ENCODE measurements around the gene TNS1. TPM values are rescaled to one million over a fixed set of nuclear protein-coding genes. Genes with fewer than 3 reads are reported as not detected.

TNS1 gene
- polyA plus RNA-seq, 1 of the 3 experiments (the other 2 are of a cell fraction): 12.1 TPM

DNA sequence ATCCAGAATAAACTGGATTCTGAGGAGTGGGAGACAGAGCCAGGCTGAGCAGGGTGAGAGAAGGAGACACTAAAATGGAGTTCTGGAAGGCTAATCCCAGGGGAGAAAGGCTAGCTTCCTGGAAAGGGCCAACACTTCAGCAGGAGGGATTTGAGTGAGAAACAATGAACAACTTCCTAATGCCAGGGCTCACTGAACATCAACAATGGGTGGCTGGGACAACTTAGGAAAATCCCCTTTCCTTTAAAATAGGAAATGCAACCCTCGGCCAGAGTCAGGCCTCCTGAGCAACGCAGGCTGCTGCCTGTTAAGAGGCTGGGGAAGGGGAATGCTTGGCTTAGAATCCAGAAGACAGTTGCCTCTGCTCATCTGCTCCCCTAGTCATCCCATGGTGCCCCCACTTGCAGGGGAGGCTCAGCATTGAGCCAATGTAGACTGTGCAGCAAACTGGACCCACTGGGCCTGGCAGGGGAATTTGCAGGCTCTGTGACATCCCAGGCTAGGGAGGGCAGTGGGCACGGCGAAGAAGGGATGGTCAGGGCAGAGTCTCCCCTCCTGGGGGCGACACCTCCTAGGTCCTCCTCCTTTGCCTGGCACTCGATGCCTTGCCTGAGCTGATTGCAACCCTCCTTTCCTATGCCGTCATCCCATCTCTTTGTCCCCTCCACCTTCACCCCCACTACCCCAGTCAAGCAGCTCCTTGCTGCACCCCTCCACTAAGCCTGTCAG lies 182.5 kb downstream of the TNS1 start (continued):
- TF ChIP-seq CTCF (IDR thresholded peaks at IDR 0.05) (no peak), RFX5 (IDR thresholded peaks at IDR 0.05; ENCODE audit: low read length) (no peak), IRF3 (IDR thresholded peaks at IDR 0.05; ENCODE audit: low read depth, low read length) (no peak), POLR2AphosphoS5 (IDR thresholded peaks at IDR 0.05; ENCODE audit: low read depth, low read length) (no peak), ZBTB33 (IDR thresholded peaks at IDR 0.05; ENCODE audit: borderline replicate concordance, low read depth) (no peak)

DNA sequence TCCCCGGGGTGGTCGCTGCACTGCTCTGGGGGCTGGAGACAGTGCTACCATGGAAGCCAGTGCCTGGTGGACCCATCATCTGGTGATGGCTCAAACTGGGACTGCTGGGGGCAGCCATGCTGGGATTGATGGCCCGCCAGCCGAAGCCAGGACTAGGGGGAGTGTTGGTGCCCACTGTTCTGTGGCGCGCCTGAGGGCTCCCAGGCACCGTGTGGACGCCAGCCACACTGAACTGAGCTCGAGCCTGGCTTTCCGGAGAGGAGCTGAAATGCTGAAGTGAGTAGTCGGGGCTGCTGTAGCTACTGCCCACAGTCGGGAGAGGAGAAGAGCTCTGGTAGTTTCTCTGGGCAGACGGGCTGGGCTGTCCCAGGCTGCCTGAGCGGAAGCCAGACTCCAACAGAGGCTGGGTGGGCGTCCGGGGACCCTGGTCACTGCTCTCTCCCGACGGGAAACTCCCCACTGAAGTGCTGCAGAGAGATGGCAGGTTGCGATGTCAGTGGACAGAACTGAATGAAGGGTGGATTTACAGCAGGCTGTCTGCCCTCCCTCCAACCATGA lies 184.4 kb downstream of the TNS1 start:
- no peak overlapping the region for H3K9ac ChIP-seq
- no peak overlapping the region for H3K27ac ChIP-seq (ENCODE audit: low read depth in 2 of 2, low read length in 1 of 2)
- WGBS (ENCODE audit: low lambda C conversion rate): 94% methylated on average over 13 of the region's 19 CpGs
- CTCF ChIA-PET: no interaction called here
- no peaks in the 10 kb centered on the region for H3K9me3 ChIP-seq
- DNase-seq: no peak
- H2AFZ ChIP-seq (ENCODE audit: low read depth): no peak overlapping the region
- no peaks in the 10 kb centered on the region for H3K27me3 ChIP-seq (ENCODE audit: insufficient read depth)
- peaks cover 52 to 73% of the 10 kb centered on the region in 2 experiments for H3K36me3 ChIP-seq (replicated peaks in 1 of 2; ENCODE audit: control insufficient read depth in 1 of 2, insufficient read depth in 2 of 2, low read length in 1 of 2)
- peaks cover 2% of the 10 kb centered on the region for H3F3A ChIP-seq (replicated peaks; ENCODE audit: insufficient read depth)
- no peak overlapping the region for H3K4me2 ChIP-seq
- peaks cover 9% of the 10 kb centered on the region; the same call in 1 of the 2 replicates for H4K20me1 ChIP-seq (ENCODE audit: insufficient read depth)
- no peaks in the 10 kb centered on the region for H3K79me2 ChIP-seq (ENCODE audit: insufficient read depth)
- H3K4me3 ChIP-seq (ENCODE audit: low read depth in 2 of 2, low read length in 1 of 2): no peak overlapping the region
- H3K4me1 ChIP-seq (ENCODE audit: control insufficient read depth in 1 of 2, insufficient read depth in 2 of 2, low read depth in 1 of 2, low read length in 1 of 2): peaks cover 0 to 9% of the 10 kb centered on the region in 2 experiments; a peak in 1 of 4 replicates
- TF ChIP-seq IRF3 (IDR thresholded peaks at IDR 0.05; ENCODE audit: low read depth, low read length) (no peak), JUND (IDR thresholded peaks at IDR 0.05) (no peak), NRF1 (IDR thresholded peaks at IDR 0.05; ENCODE audit: low read depth, low read length) (no peak), RFX5 (IDR thresholded peaks at IDR 0.05; ENCODE audit: low read length) (no peak), GABPA (IDR thresholded peaks at IDR 0.05; ENCODE audit: low read depth) (no peak), FOSL2 (IDR thresholded peaks at IDR 0.05; ENCODE audit: borderline replicate concordance, low read depth) (no peak), CTCF (IDR thresholded peaks at IDR 0.05) (no peak)
- POLR2A ChIA-PET: no interaction called here
- H3K9me2 ChIP-seq: no peaks in the 10 kb centered on the region
